CD4-positive, alpha-beta T cell treated with Interleukin-15 for 1 hour (primary cell): ENCODE results near the gene WFDC1.
A peak's percentile ranks its signal among the peaks of the same experiment; 100 is the strongest.

Source experiments
- DNase-seq: peaks from one replicate; pipeline ENCODE4 v3.0.0-alpha.2; 2020

The WFDC1 gene

DNA sequence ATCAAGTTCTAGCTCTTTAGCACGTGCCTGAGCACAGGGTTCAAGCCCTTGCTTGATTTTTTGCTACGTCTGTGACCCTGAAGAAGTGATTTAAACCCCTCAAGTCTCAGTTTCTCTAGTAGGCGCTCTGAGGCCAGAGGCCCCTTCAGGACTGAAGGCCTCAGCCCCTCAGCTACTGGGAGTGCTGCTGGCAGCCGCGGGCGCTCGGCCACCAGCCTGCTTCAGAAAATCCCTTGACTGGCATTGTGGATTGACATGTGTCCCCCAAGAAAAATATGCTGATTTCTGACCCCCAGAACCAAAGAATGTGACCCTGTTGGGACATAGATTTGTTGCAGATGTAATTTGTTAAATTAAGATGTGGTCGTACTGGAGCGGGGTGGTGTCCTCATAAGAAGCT, 20.2 kb upstream of the WFDC1 start:
- DNase-seq, result no peak

DNA sequence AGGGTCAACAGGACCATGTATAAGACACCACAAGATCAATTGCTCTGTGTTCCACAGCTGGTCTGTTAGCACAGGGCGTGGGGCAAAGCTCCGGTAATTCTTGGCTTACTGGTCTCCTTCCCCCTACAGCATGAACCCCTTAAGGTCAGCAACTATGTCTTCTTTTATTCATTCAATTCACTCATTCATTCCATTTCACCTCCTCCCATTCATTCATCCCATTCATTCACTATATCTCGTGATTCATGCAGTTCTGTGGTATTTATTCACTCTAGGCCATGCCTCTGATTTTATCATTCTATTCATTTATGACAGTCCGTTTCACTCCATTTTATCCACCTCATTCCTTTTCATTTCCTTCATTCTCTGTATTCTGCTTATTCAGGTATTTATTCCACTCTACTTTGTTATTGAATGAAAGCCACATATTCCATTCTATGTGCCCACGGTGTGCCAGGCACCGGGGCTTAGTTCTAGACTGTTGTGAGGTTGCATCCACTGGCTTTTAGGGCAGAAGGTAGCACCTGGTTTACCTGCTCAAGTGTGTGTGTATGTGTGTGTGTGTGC, 19.0 kb upstream of the WFDC1 start:
- DNase-seq, result no peak

DNA sequence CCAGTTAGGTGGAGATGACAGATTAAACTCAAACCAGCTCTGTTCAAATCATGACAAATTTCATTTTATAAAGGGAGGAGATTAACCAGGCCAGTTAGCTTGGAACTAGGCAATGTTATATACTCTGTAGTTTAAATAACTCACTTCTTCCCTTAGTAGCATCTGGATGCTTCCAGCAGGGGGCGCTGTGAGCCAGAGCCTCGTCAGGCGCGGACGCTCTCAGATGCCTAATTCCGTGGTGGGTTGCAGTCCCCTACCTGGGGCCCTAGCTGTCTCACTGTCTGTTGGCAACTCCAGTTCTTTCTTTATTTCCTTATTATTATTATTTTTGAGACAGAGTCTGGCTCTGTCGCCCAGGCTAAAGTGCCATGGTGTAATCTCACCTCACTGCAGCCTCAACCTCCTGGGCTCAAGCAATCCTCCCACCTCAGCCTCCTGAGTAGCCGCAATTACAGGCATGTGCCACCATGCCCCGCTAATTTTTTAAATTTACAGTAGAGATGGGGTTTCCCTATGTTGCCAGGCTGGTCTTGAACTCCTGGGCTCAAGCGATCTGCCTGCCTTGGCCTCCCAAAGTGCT, 17.3 kb upstream of the WFDC1 start:
- DNase-seq, result peak; percentile 47

DNA sequence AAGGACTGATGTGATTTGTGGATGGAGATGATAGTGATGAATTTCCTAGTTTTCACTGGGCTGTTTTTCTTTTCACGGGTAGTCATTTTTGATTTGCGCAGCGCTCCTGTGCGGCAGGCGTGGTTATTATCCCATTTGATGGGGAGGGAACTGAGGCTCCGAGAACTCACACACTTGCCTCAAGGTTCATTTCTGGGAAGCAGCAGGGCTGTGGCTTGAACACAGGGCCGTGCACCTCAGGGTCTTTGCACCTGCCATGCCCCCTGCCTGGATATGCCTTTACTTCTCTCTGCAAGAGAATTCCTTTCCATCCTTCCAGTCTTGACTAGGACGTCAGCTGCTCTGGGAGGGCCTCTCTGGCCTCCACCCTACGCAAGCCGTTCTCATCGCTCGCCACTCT, 16.3 kb upstream of the WFDC1 start:
- DNase-seq, result no peak

DNA sequence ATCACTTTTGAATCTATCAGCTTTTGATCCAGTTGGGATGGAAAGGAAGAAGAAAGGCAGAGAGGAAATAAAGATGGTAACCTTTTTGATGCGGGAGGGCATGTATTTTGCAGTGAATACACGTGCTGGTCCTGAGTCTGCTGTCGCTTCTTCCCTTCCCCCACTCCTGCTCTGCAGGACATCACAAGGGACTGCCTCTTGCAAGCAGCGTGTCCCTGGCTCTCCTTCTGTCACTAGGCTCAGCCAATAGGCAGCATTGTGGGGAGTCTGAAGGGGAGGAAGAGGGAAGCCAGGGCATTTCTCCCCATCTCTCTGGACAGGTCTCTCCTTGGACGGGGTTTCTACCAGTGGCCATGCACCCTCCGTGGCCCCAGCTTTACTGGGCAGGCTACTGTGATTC, 15.7 kb upstream of the WFDC1 start:
- no peak for DNase-seq

DNA sequence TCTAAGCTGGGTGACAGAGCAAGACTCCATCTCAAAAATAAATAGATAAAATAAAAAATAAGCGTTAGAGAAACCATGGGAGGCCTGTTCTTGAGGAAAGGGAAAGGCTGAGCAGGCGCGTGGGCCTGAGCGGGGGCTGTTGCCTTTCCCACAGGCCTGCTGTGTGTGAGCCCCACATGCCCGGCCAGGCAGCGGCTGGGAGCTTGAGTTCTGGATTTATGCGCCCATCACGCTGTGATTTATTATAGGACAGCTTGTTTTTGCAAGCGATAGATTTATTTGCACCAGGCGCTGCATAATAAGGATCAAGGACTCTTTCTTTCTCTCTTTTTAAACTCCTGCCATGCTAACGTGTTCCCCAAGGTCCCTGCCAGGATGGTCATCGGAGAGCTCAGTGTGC, 14.8 kb upstream of the WFDC1 start:
- DNase-seq, result no peak

DNA sequence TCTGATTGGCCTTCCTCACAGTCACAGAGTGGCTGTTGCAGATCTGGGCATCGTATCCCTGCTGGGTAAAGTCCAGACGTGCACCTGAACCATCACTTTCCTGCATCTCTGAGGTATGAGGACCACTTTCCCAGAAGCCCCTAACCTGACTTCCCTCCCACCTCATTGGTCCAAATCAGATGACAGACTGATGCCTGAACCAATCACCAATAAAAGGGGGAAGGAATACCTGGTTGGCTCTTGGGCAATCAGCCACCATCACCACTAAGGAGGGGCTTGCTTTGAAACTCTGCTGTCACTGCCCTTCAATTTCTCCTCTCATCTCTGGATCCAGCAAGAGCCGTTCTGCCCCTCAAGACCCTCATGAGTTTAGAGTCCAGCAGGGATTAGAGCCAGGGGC, 13.6 kb upstream of the WFDC1 start:
- DNase-seq, result no peak

DNA sequence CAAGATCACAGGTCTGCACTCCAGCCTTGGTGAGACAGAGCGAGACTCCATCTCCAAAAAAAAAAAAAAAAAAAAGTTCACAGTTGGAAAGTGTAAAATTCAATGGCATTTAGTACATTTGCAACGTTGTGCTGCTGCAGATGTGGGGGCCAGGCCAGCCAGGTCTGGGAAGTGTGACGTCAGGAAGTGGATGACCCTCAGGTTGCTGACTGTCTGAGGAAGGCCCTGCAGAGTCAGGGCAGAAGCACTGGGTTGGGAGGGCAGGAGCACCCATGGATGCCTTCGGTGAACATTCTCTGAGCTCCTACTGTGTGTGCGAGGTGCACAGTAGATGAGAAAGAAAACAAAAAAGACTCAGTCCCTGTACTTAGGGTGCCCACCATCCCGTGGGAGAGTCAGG, 12.1 kb upstream of the WFDC1 start:
- no peak for DNase-seq

DNA sequence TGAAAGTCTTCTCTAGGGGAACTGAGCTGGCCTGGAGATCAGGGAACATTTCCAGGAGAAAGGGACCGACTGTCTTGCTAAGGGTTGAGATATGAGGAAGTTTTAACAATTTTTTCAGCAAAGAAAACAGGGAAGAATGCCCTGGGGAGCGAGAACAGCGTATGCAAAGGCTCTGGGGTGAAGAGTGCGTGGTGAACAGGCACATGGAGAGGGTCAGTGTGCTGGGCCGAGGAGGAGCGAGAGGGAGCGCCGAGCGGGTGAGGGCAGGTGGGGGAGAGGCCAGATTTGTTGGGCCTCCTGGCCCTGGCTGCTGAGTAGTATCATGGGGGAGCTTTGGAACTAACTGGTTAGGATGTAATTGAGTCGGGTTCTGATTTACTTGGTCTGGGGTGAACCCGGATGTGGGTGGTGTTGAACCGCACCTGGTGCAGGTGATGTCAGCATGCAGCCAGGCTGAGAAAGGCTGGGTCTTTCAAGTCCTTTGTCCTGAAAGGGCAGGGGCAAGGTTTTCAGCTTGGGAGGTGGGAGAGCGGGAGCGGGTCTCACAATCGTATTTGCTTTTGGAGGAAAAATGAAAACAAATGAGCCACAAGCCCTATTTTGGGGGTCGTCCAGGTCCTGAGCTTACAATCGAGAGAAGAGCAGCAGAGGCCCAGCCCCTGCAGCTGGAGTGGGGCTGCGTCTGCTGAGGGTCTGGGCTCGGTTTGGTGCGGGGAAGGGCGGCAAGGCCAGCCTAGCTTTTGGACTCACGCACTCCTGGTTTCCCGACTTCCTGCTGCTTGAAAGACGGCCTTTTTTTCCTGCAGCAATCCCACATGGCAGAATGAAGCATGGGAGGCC, 11.1 kb upstream of the WFDC1 start:
- no peak for DNase-seq

DNA sequence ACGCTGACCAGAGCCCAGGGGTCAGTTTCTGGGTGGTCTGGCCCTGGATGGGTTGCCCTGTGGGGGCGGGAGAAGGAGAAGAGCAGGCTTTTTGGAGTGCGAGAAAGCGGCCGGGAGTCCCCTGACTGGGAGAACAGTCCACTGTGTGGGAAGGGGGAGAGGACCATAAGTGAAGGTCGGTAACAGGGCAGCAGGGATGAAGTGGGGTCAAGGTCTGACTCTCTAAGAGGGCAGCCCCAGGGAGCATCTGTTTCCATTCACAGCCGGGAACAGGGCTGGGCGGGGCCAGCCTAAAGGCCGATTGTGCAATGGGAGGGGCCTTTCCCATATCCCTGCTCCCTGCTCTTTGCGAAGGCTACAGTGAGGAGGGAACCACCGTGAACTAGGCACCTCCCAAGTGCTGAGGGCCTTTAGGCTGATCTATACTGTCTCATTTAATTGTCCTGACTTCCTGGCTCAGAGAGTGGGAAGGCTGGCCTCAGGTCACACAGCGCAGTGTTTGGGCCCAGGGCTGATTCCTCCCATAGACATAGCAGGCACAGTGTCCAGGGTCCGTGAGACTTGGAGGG, 10.4 kb upstream of the WFDC1 start:
- no peak for DNase-seq

DNA sequence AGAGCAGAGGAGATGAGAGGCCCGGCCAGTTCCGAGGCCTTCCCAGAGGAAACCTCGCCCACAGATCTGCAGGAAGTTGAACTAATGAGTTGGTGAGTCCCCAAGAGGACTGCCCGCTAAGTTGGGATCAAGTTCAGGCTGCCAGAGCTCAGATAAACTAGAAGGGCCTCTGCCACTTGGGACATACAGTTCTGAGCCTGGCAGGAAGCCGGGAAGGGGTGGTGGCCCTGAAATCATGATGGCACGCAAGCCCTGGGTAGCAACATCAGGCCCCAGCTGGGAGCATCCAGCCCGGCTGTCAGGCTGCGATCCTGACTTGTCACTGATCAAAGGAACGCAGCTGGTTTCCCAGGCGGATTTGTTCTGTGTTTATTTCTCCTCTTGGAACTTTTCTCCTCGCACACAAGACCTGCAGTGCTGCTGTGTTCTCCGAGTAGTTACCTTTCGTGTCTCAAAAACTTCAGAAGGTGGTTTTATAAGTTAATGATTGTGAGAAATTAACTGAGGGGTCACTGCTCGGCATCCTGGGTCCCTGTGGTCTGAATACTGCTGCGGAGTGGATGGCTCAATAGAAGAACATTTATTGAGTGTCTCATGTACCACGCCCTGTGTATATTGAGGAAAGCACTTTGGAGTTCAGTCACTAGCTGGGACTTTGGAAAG, 8.0 kb upstream of the WFDC1 start:
- no peak for DNase-seq

DNA sequence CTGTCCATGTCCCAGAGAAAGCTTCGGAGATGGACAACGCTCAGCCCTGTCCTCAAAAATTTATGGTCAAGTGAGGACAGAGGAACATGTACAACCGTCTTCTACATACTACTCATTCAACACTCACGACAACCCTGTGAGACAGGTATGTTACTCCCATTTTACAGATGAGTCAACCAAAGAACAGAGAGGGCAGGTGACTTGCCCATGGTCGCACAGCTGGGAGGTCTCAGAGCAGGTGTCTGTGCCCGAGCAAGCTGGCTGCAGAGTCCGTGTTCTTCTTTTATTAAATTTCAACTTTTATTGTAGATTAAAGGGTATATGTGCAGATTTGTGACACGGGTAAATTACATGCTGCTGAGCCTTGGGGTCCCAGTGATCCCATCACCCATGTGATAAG, 5.8 kb upstream of the WFDC1 start:
- no peak for DNase-seq

DNA sequence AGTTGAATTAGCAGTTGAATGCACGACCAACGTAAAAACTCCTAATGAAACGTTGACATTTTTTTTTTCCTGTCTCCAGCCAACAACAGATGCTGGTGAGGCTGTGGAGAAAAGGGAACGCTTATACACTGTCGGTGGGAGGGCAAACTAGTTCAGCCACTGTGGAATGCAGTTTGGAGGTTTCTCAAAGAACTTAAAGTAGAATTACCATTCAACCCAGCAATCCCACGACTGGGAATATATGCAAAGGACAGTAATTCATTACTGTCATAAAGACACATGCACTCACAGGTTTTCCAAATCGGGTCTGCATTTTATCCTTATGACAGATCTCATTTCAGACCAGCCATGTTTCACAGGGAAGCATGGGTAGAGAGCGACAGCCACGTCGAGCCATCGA, 3.5 kb upstream of the WFDC1 start:
- DNase-seq, result no peak

DNA sequence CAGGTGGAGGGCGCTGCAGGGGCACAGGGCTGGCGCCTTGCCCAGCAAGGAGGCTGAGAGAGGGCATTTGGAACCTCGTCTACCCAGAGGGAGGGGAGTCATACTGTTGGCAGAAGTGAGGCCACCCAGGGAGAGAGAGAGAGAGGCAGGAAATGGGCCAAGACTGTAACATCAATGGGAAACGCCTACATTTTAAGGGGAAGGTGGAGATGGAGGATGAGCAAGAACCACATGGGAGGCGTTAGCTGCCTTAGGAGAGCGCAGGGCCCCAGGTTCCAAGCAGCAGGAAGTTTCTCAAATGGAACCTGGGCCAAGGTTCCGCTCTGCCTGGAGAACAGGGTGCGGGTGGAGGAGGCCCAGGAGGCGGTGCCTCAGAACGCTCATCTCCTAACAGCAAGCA, 2.7 kb upstream of the WFDC1 start:
- no peak for DNase-seq

DNA sequence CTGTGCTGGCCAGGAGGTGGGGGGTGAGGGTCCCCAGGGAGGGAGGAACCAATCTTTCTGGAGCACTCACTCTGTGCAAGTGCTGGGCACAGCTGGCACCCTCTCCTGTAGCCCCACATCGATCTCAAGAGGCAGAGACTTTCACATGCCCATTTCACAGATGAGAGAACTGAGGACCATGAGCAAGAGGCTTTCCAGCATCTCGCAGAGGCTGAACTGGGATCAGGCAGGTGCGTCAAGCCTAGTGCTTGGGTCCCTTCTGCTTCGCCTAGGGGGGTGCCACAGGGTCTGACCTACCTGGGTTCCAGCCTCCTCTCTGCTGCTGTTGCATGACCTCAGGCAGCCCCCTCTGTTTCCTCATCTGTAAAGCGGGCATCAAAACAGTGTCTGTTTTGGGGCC, 1.3 kb upstream of the WFDC1 start:
- no peak for DNase-seq

DNA sequence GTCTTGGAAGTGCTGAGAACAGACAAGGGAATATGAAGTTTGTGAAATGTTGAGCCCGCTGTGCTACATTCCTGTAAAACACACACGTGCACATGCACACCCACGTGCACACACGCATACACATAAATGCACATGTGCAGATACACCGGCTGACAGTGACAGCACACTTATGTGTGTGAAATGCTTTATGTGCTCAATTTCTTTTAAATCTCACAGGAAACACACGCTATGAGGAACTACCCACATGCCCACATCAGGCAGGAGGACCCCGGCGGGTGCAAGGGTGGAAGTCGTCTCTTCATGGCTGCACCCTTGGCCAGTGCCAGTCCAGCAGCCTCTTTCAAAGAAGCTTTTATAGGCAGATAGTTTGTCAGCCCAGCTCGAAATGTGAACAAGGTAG, 561 bp upstream of the WFDC1 start:
- DNase-seq, result no peak

DNA sequence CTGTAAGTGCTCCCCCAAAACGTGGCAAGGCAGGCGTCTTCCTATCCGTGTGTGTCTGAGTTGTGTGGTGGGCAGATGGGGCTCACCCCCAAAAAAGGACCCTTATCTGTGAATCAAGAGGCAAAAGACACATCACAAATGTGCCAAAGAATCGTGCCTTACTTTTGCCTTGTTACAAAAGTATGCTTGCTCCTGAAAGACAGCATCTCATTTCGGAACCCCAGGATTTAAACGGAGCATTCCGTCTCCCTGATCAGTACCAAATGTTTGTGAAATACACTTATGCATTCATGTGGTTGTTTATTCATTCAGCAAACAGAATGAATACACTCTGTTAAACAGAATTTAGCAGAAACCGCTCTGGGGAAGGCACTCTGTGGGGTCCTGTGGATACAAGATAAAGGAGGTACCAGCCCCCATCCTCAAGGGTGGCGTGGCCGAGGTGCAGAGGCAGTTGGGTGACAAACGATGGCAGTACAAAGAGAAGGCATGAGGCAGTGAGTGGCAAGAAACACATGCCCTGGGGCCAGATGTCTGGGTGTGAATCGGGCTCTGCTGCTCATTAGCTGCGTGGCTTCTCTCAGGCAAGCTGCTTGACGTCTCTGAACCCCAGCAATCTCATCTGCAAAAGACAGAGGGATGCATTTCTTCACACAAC, 654 bp downstream of the WFDC1 start:
- no peak for DNase-seq

DNA sequence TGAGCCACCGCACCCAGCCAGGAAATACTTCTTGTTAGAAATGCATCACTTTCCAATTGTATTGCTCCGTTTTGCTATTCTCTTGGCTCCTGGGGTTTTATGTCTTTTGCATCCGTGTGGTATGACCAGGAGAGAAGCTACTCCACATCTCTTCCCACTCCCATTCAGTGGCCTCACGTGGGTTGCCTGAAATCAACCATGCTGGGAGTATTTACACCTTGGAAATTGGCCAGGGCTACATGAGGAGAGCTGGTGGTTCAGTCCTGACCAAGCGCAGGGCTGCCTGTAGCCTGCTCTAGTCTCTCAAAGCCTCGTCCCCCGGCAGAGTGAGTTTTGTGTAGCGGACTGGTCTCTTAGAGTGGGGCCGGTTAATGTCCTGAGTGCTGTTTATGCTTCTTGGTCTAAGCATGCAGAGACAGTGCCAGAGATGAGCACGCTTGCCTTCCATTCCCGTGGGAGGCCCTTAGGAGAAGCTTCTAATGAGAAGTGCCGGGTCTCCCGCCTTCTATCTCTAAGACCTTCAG, 3.8 kb downstream of the WFDC1 start:
- no peak for DNase-seq

DNA sequence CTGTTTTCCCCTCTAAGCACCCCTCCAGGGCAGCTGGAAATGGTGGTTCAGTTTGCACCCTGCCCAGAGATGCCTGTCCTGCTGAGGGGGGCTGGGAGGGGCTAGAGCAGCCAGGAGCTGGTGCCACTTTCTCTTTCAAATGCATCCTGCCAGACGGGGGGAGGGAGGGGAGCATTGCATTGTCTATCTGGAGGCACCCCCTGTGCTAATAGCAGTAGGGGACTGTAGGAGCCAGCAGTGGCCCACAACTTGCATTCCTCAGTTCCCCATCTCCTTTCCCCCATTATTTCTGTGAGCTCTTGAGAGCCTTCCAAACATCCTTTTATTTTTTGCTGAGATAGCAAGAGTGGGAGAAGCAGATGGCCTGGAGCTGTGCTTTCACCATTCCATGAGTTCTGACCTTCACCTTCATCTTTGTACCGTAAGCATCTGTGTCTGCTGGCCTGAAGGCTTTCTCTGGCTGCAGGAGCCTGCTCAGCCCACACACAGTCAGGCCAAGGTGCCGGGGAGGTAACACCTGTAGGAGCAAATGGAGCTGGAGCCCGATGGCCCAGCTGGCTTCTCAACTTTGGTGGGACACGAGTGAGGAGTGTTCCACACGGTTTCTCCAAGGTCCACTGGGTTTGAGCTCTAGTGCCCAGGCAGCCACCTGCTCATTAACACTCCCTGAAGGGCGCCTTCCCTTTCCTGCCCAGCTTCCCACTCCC, 5.2 kb downstream of the WFDC1 start:
- no peak for DNase-seq

DNA sequence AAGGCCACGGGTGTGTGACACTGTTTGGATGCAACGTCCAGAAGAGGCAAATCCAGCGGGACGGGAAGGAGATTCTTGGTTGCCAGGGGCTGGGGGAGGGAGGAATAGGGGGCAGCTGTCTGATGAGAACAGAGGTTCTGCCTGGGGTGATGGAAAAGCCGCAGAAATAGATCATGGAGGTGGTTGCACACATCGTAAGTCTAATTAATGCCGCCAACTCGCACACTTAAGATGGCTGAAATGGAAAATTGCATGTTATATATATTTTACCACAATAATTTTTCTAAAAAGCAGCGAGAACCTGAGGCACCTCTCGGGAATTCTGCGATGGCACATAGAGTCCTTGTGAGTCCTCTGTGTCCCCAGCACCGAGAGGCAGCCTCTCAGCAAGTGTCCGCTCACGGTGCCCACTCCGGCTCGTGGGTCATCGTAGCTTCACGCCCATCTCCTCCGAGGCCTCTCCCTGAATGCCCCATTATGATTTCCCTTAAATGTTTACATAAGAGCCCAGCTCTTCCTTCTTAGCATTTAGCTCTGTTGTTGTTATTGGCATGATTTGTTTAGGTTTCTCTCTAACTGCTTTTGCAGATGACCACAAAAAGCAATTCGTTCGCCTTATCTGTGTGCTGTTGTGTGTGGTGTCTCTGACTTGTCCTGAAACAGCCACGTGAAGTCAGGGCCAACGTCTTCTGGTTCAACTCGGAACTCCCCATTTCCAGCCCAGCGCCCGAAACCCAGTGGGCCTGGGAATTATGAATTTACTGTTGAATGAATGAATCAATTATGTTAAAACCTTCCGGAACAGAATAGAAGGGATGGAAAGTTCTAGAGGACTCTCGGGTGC, 7.7 kb downstream of the WFDC1 start:
- DNase-seq, result no peak

DNA sequence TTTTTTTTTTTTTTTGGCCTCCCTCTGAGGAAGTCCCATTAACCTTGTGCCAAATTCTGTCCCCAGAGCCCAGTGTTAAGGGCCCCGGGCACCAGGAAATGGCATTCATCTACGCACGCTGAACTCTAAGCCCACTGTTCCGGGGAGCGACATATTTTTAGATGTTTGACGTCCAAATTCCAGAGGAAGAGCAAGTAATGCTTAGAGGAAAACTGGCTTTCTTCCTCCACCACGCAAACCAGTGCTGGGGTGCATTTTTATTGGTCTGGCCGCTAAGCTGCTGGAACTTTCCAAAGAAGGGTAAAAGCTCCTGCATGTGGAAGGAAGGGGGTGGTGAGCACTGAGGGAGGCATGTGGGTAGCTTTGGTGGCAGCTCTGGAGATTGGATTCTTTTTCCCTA, 8.3 kb downstream of the WFDC1 start:
- no peak for DNase-seq
